ENCODE results near the gene WWC1.

The WWC1 gene

DNA sequence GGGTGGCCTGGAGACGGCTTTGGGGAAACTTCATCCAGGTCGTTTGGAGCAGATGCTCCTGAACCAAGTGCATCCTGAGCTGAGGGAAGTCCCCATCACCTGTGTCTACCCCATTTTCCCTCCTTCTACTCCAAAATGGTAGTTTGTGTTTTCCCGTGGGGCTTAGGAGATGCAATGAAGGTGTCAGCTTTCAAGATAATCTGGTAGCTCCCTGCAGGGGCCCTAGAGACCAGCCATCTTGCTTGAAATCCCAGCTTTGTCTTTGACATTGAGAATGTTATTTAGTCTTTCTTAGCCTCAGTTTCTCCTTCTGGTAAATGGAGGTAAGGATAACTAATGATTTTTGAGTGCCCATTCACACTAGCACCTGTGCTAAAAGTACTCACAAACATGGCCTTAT is 77.4 kb downstream of the WWC1 start:
- 53% methylated on average over 3 of the region's 3 CpGs for WGBS
- Histone ChIP-seq H3K14ac (ENCODE audit: low read length in 2 of 2) (no peak overlapping the region), H3K4me1 (ENCODE audit: control insufficient read depth, insufficient read depth, low read depth, low read length) (peaks cover 12% of the 10 kb centered on the region)

DNA sequence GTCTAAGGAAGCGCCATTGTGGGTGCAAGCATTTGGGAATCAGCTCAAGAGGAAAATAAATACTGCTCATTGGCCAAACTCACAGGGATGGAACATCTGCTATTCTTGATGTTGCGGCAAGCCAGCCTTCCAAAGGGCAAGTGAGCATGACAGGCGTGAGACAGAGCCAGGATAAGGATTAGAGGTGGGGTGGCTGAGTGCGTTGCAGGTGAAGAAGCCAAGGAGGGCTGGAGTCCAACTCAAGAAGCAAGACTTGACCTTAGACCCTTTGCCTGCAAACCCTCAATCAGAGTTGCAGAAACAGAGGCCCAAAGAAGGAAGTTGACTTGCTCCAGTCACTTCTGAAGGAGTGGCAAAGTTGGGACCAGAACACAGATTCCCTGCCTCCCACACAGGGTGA is 79.4 kb downstream of the WWC1 start:
- Histone ChIP-seq H2BK12ac (ENCODE audit: low read length in 2 of 2) (no peak overlapping the region), H3K27me3 (ENCODE audit: control insufficient read depth in 1 of 2, insufficient read depth in 1 of 2, low read length in 2 of 2) (peaks cover 0 to 6% of the 10 kb centered on the region in 2 experiments), H3K4me1 (ENCODE audit: control insufficient read depth, insufficient read depth, low read depth, low read length) (peaks cover 2% of the 10 kb centered on the region), H3K27ac (ENCODE audit: low read length, poor library complexity, severe bottlenecking) (no peak overlapping the region), H2BK5ac (ENCODE audit: low read depth, low read length, poor library complexity, severe bottlenecking) (no peak overlapping the region), H2AK5ac (ENCODE audit: low read length, severe bottlenecking) (no peak overlapping the region), H4K91ac (ENCODE audit: low read length) (no peak overlapping the region), H3K14ac (ENCODE audit: low read length in 2 of 2) (peak overlapping the region in 1 of 2 experiments; percentile 39), H2BK120ac (ENCODE audit: low read depth, low read length) (no peak overlapping the region), H4K8ac (ENCODE audit: low read length) (no peak overlapping the region), H2AFZ (ENCODE audit: low read depth, low read length) (no peak overlapping the region), H3K4me2 (ENCODE audit: low read length, poor library complexity, severe bottlenecking) (no peak overlapping the region), H3K79me1 (replicated peaks; ENCODE audit: low read length, poor library complexity, severe bottlenecking) (peaks cover 3% of the 10 kb centered on the region), H3K4me3 (ENCODE audit: insufficient read depth in 1 of 2, low read depth in 1 of 2, low read length in 2 of 2) (no peak overlapping the region), H3K36me3 (ENCODE audit: control insufficient read depth in 1 of 2, insufficient read depth in 2 of 2, low read depth in 1 of 2, low read length in 2 of 2) (no peaks in the 10 kb centered on the region), H3K4ac (ENCODE audit: low read depth in 1 of 2, low read length in 2 of 2) (no peak overlapping the region), H3K9ac (ENCODE audit: low read length) (no peak overlapping the region), H3K18ac (ENCODE audit: low read depth in 1 of 2, low read length in 2 of 2) (no peak overlapping the region), H3K9me3 (ENCODE audit: control insufficient read depth, low read length) (no peaks in the 10 kb centered on the region), H3K23ac (ENCODE audit: low read length in 2 of 2) (peak overlapping the region in 1 of 2 experiments; percentile 73), H2BK15ac (ENCODE audit: low read depth, poor library complexity, severe bottlenecking) (no peak overlapping the region)
- WGBS = 95% methylated on average over 4 of the region's 4 CpGs
- DNase-seq = no peak

More for the DNA sequence above, 77.4 kb downstream of the WWC1 start:
- Histone ChIP-seq H3K4ac (ENCODE audit: low read depth in 1 of 2, low read length in 2 of 2) (no peak overlapping the region), H3K23ac (ENCODE audit: low read length in 2 of 2) (no peak overlapping the region), H2AK5ac (ENCODE audit: low read length, severe bottlenecking) (no peak overlapping the region), H2BK15ac (ENCODE audit: low read depth, poor library complexity, severe bottlenecking) (no peak overlapping the region), H3K27ac (ENCODE audit: low read length, poor library complexity, severe bottlenecking) (no peak overlapping the region), H3K4me2 (ENCODE audit: low read length, poor library complexity, severe bottlenecking) (no peak overlapping the region), H4K8ac (ENCODE audit: low read length) (no peak overlapping the region), H3K9ac (ENCODE audit: low read length) (no peak overlapping the region), H2BK5ac (ENCODE audit: low read depth, low read length, poor library complexity, severe bottlenecking) (no peak overlapping the region), H2BK12ac (ENCODE audit: low read length in 2 of 2) (no peak overlapping the region), H3K36me3 (ENCODE audit: control insufficient read depth in 1 of 2, insufficient read depth in 2 of 2, low read depth in 1 of 2, low read length in 2 of 2) (no peaks in the 10 kb centered on the region), H3K9me3 (ENCODE audit: control insufficient read depth, low read length) (no peaks in the 10 kb centered on the region), H3K79me1 (replicated peaks; ENCODE audit: low read length, poor library complexity, severe bottlenecking) (peaks cover 3% of the 10 kb centered on the region), H3K18ac (ENCODE audit: low read depth in 1 of 2, low read length in 2 of 2) (no peak overlapping the region), H3K27me3 (ENCODE audit: control insufficient read depth in 1 of 2, insufficient read depth in 1 of 2, low read length in 2 of 2) (peaks cover 0 to 6% of the 10 kb centered on the region in 2 experiments), H2AFZ (ENCODE audit: low read depth, low read length) (no peak overlapping the region), H3K4me3 (ENCODE audit: insufficient read depth in 1 of 2, low read depth in 1 of 2, low read length in 2 of 2) (no peak overlapping the region), H4K91ac (ENCODE audit: low read length) (no peak overlapping the region), H2BK120ac (ENCODE audit: low read depth, low read length) (no peak overlapping the region)
- no peak for DNase-seq

DNA sequence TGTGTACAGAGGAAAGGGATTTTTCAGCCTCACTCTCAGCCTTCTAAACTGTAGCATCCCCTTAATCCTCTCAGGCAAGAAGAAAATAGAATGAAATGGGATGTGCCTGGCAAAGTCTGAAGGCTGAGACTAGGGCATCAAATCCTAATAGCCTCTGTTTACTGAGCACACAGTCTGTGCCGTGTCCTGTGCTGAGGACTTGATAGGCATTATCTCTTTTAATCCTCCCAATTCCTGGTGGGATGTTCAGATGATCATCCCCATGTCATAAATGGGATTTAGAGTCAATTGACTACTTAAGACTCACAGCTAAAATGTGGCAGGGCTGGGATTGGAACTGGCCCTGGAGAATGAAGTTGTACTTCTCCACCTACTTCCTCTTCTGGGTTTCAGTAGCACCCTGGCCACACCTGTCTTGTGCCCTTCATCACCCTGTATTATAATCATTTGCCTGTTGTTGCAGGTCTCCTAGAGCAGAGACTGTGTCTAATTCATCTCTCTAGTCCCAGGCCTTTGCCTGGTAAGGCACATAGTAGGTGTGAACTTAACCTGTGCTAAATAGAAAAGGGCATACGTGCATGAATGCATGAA is 81.0 kb downstream of the WWC1 start:
- WGBS = 93% methylated on average over 2 of the region's 2 CpGs
- no peak overlapping the region for H2AFZ ChIP-seq (ENCODE audit: low read depth, low read length)
- no peak overlapping the region for H2BK120ac ChIP-seq (ENCODE audit: low read depth, low read length)
- H3K27ac ChIP-seq (ENCODE audit: low read length, poor library complexity, severe bottlenecking) = no peak overlapping the region
- no peaks in the 10 kb centered on the region for H3K9me3 ChIP-seq (ENCODE audit: control insufficient read depth, low read length)
- no peak for DNase-seq
- H3K4ac ChIP-seq (ENCODE audit: low read depth in 1 of 2, low read length in 2 of 2) = no peak overlapping the region
- no peaks in the 10 kb centered on the region for H3K4me1 ChIP-seq (ENCODE audit: control insufficient read depth, insufficient read depth, low read depth, low read length)
- peaks cover 0 to 6% of the 10 kb centered on the region in 2 experiments for H3K27me3 ChIP-seq (ENCODE audit: control insufficient read depth in 1 of 2, insufficient read depth in 1 of 2, low read length in 2 of 2)
- no peak overlapping the region for H2BK15ac ChIP-seq (ENCODE audit: low read depth, poor library complexity, severe bottlenecking)
- H3K4me3 ChIP-seq (ENCODE audit: insufficient read depth in 1 of 2, low read depth in 1 of 2, low read length in 2 of 2) = no peak overlapping the region
- no peak overlapping the region for H3K4me2 ChIP-seq (ENCODE audit: low read length, poor library complexity, severe bottlenecking)
- no peak overlapping the region for H2AK5ac ChIP-seq (ENCODE audit: low read length, severe bottlenecking)
- peaks cover 3% of the 10 kb centered on the region for H3K79me1 ChIP-seq (replicated peaks; ENCODE audit: low read length, poor library complexity, severe bottlenecking)
- H3K23ac ChIP-seq (ENCODE audit: low read length in 2 of 2) = no peak overlapping the region
- H4K8ac ChIP-seq (ENCODE audit: low read length) = no peak overlapping the region
- H2BK12ac ChIP-seq (ENCODE audit: low read length in 2 of 2) = no peak overlapping the region
- H3K18ac ChIP-seq (ENCODE audit: low read depth in 1 of 2, low read length in 2 of 2) = no peak overlapping the region
- no peak overlapping the region for H3K14ac ChIP-seq (ENCODE audit: low read length in 2 of 2)
- no peak overlapping the region for H4K91ac ChIP-seq (ENCODE audit: low read length)
- H2BK5ac ChIP-seq (ENCODE audit: low read depth, low read length, poor library complexity, severe bottlenecking) = no peak overlapping the region
- H3K36me3 ChIP-seq (ENCODE audit: control insufficient read depth in 1 of 2, insufficient read depth in 2 of 2, low read depth in 1 of 2, low read length in 2 of 2) = no peaks in the 10 kb centered on the region
- no peak overlapping the region for H3K9ac ChIP-seq (ENCODE audit: low read length)

DNA sequence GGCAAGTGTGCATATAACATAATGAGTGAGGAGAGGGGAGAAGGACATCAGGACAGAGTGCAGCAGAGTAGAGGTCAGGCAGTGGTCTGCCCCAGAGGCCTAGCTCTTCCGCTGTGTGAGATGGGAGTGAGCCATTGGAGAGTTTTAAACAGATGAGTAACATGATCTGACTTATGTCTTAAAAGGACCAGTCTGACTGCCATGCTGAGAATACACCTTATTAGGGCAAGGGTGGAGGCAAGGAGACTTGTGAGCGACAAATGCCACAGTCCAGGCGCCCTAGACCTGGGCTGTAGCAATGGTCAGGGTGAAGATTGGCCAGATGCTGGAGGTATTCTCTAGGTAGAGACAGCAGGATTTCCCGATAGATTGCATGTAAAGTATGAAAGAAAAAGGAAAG is 83.1 kb downstream of the WWC1 start:
- Histone ChIP-seq H3K27ac (ENCODE audit: low read length, poor library complexity, severe bottlenecking) (no peak overlapping the region), H2AK5ac (ENCODE audit: low read length, severe bottlenecking) (no peak overlapping the region), H3K4me2 (ENCODE audit: low read length, poor library complexity, severe bottlenecking) (no peak overlapping the region), H3K23ac (ENCODE audit: low read length in 2 of 2) (no peak overlapping the region), H3K79me1 (replicated peaks; ENCODE audit: low read length, poor library complexity, severe bottlenecking) (peaks cover 3% of the 10 kb centered on the region), H2AFZ (ENCODE audit: low read depth, low read length) (no peak overlapping the region), H2BK5ac (ENCODE audit: low read depth, low read length, poor library complexity, severe bottlenecking) (no peak overlapping the region), H4K91ac (ENCODE audit: low read length) (no peak overlapping the region), H3K4me3 (ENCODE audit: insufficient read depth in 1 of 2, low read depth in 1 of 2, low read length in 2 of 2) (no peak overlapping the region), H3K9me3 (ENCODE audit: control insufficient read depth, low read length) (no peaks in the 10 kb centered on the region), H4K8ac (ENCODE audit: low read length) (no peak overlapping the region), H2BK120ac (ENCODE audit: low read depth, low read length) (no peak overlapping the region), H3K27me3 (ENCODE audit: control insufficient read depth in 1 of 2, insufficient read depth in 1 of 2, low read length in 2 of 2) (peaks cover 0 to 6% of the 10 kb centered on the region in 2 experiments), H3K14ac (ENCODE audit: low read length in 2 of 2) (no peak overlapping the region), H2BK15ac (ENCODE audit: low read depth, poor library complexity, severe bottlenecking) (no peak overlapping the region), H3K4ac (ENCODE audit: low read depth in 1 of 2, low read length in 2 of 2) (no peak overlapping the region), H3K36me3 (ENCODE audit: control insufficient read depth in 1 of 2, insufficient read depth in 2 of 2, low read depth in 1 of 2, low read length in 2 of 2) (no peaks in the 10 kb centered on the region), H3K4me1 (ENCODE audit: control insufficient read depth, insufficient read depth, low read depth, low read length) (no peaks in the 10 kb centered on the region), H3K18ac (ENCODE audit: low read depth in 1 of 2, low read length in 2 of 2) (no peak overlapping the region), H3K9ac (ENCODE audit: low read length) (no peak overlapping the region), H2BK12ac (ENCODE audit: low read length in 2 of 2) (no peak overlapping the region)
- WGBS = 94% methylated on average over 4 of the region's 4 CpGs
- no peak for DNase-seq

Measured in mesenchymal stem cell (in vitro differentiated cells and primary cell).